Neural progenitor cell (in vitro differentiated cells): Measurements from ENCODE around the gene ARHGEF37. TPM values are rescaled to one million over a fixed set of nuclear protein-coding genes. Genes with fewer than 3 reads are reported as not detected.

Experiments
- DNase-seq: peaks from one replicate; pipeline ENCODE4 v3.0.0-alpha.2; 2016; ENCODE audit warnings: low spot score
- H2AFZ ChIP-seq: fragments of 200-600 bp; sonication (generic); replicated peaks from 2 replicates; pipeline ENCODE4 v1.6.1; 2016; ENCODE audit warnings: antibody characterized with exemption
- H3F3A ChIP-seq: fragments of 200-600 bp; sonication (generic); 2 replicates; pipeline ENCODE4 v1.6.1; 2016; ENCODE audit warnings: antibody characterized with exemption, low read depth
- H3K27ac ChIP-seq: fragments of 200-600 bp; sonication (generic); 2 replicates; pipeline ENCODE4 v1.5.1; 2016; ENCODE audit warnings: mild to moderate bottlenecking
- H3K27me3 ChIP-seq: fragments of 200-600 bp; sonication (generic); 2 replicates; pipeline ENCODE4 v1.6.1; 2016; ENCODE audit warnings: mild to moderate bottlenecking, moderate library complexity
- H3K36me3 ChIP-seq: fragments of 200-600 bp; sonication (generic); 2 replicates; pipeline ENCODE4 v1.5.1; 2016
- H3K4me1 ChIP-seq: fragments of 200-600 bp; sonication (generic); 2 replicates; pipeline ENCODE4 v1.6.1; 2016; ENCODE audit warnings: mixed run types
- H3K4me2 ChIP-seq: fragments of 200-600 bp; sonication (generic); 2 replicates; pipeline ENCODE4 v1.6.1; 2016
- H3K4me3 ChIP-seq: fragments of 200-600 bp; sonication (generic); 2 replicates; pipeline ENCODE4 v1.5.1; 2016
- H3K79me2 ChIP-seq: fragments of 200-600 bp; sonication (generic); 2 replicates; pipeline ENCODE4 v1.6.1; 2016; ENCODE audit warnings: low read depth
- H3K9ac ChIP-seq: fragments of 200-600 bp; sonication (generic); 2 replicates; pipeline ENCODE4 v1.6.1; 2016
- H3K9me3 ChIP-seq: fragments of 200-600 bp; sonication (generic); 2 replicates; pipeline ENCODE4 v1.5.1; 2016; ENCODE audit warnings: low read depth
- H4K20me1 ChIP-seq: fragments of 200-600 bp; sonication (generic); 2 replicates; pipeline ENCODE4 v1.6.1; 2016; ENCODE audit warnings: low read depth
- H3K27ac Mint-ChIP-seq: 3 replicates; pipeline ENCODE4 v1.8.0; 2021; ENCODE audit warnings: mixed read lengths
- H3K27me3 Mint-ChIP-seq: 2 replicates; pipeline ENCODE4 v1.8.0; 2022; ENCODE audit warnings: low read depth, mild to moderate bottlenecking, inconsistent platforms, moderate library complexity, mixed read lengths; ENCODE audit not compliant: insufficient read depth
- H3K36me3 Mint-ChIP-seq: 3 replicates; pipeline ENCODE4 v1.8.0; 2021; ENCODE audit warnings: mixed read lengths
- H3K4me1 Mint-ChIP-seq: 3 replicates; pipeline ENCODE4 v1.8.0; 2021; ENCODE audit warnings: mixed read lengths
- H3K4me3 Mint-ChIP-seq: 3 replicates; pipeline ENCODE4 v1.8.0; 2021; ENCODE audit warnings: mild to moderate bottlenecking, moderate library complexity, mixed read lengths
- H3K9me3 Mint-ChIP-seq: 3 replicates; pipeline ENCODE4 v1.8.0; 2020; ENCODE audit warnings: mixed read lengths
- CTCF ChIP-seq: fragments of 200-600 bp; sonication (generic); IDR thresholded peaks from 2 replicates; pipeline ENCODE4 v1.5.1; 2017; ENCODE audit warnings: antibody characterized with exemption, mild to moderate bottlenecking
- EZH2 ChIP-seq: fragments of 200-600 bp; sonication (generic); IDR thresholded peaks from 2 replicates; pipeline ENCODE4 v1.6.1; 2017; ENCODE audit warnings: antibody characterized with exemption, mild to moderate bottlenecking, moderate library complexity
- EZH2phosphoT487 ChIP-seq: fragments of 200-600 bp; sonication (generic); IDR thresholded peaks from 2 replicates; pipeline ENCODE4 v1.6.1; 2017; ENCODE audit warnings: antibody characterized with exemption
- total RNA-seq: library from RNA; depleted of rRNA; stranded (reverse); fragments of >200 nt; gene quantifications from 2 replicates; pipeline ENCODE4 v1.2.3, GENCODE V29; 2015; ENCODE audit warnings: low replicate concordance

The ARHGEF37 gene
- total RNA-seq, 1 donor from 2014 or later: 0.99 TPM

GRCh38 chr5:149572170-149572569, 9.1 kb upstream of the ARHGEF37 start:
- Histone ChIP-seq H3K27me3 (no peaks in the 10 kb centered on the region), H2AFZ (no peak overlapping the region), H3K27ac (no peak overlapping the region), H3K4me2 (no peak overlapping the region), H3K4me3 (no peak overlapping the region), H3K79me2 (no peaks in the 10 kb centered on the region), H3K4me1 (peaks cover 8% of the 10 kb centered on the region), H3K9ac (no peak overlapping the region), H4K20me1 (no peaks in the 10 kb centered on the region), H3K9me3 (no peaks in the 10 kb centered on the region), H3F3A (no peaks in the 10 kb centered on the region), H3K36me3 (no peaks in the 10 kb centered on the region)
- H3K27me3 Mint-ChIP-seq: no peaks in the 10 kb centered on the region
- no peaks in the 10 kb centered on the region for H3K36me3 Mint-ChIP-seq
- no peak for TF ChIP-seq CTCF
- H3K4me3 Mint-ChIP-seq: no peak overlapping the region
- DNase-seq: no peak
- no peaks in the 10 kb centered on the region for H3K9me3 Mint-ChIP-seq
- H3K27ac Mint-ChIP-seq: no peak overlapping the region
- H3K4me1 Mint-ChIP-seq: no peaks in the 10 kb centered on the region

GRCh38 chr5:149572576-149573231, 8.6 kb upstream of the ARHGEF37 start:
- Histone ChIP-seq H3K9me3 (no peaks in the 10 kb centered on the region), H3K4me2 (no peak overlapping the region), H3K27ac (no peak overlapping the region), H4K20me1 (no peaks in the 10 kb centered on the region), H3K4me1 (peaks cover 8% of the 10 kb centered on the region), H3K36me3 (no peaks in the 10 kb centered on the region), H3K4me3 (no peak overlapping the region), H2AFZ (no peak overlapping the region), H3K79me2 (no peaks in the 10 kb centered on the region), H3K27me3 (no peaks in the 10 kb centered on the region), H3F3A (no peaks in the 10 kb centered on the region), H3K9ac (no peak overlapping the region)
- H3K27ac Mint-ChIP-seq: no peak overlapping the region
- no peaks in the 10 kb centered on the region for H3K9me3 Mint-ChIP-seq
- H3K4me1 Mint-ChIP-seq: no peaks in the 10 kb centered on the region
- no peaks in the 10 kb centered on the region for H3K27me3 Mint-ChIP-seq
- H3K36me3 Mint-ChIP-seq: no peaks in the 10 kb centered on the region
- no peak overlapping the region for H3K4me3 Mint-ChIP-seq
- no peak for TF ChIP-seq EZH2
- TF ChIP-seq CTCF: no peak
- no peak for TF ChIP-seq EZH2phosphoT487
- DNase-seq: no peak

- no peak overlapping the region for H3K4me2 ChIP-seq
- no peak overlapping the region for H3K4me3 ChIP-seq
- H3K4me1 Mint-ChIP-seq: no peaks in the 10 kb centered on the region
- peaks cover 8% of the 10 kb centered on the region for H3K4me1 ChIP-seq
- H3K9ac ChIP-seq: no peak overlapping the region
- H3K27ac ChIP-seq: no peak overlapping the region
- no peaks in the 10 kb centered on the region for H3K36me3 ChIP-seq
- H3K79me2 ChIP-seq: no peaks in the 10 kb centered on the region
- H3K9me3 Mint-ChIP-seq: no peaks in the 10 kb centered on the region
- H4K20me1 ChIP-seq: no peaks in the 10 kb centered on the region
- no peaks in the 10 kb centered on the region for H3K9me3 ChIP-seq
- no peak for DNase-seq
- no peak overlapping the region for H3K4me3 Mint-ChIP-seq
- no peak for TF ChIP-seq EZH2
- TF ChIP-seq CTCF: no peak
- TF ChIP-seq EZH2phosphoT487: no peak
- H3K27me3 ChIP-seq: peaks cover 20% of the 10 kb centered on the region
- no peaks in the 10 kb centered on the region for H3F3A ChIP-seq
- no peaks in the 10 kb centered on the region for H3K36me3 Mint-ChIP-seq
- H3K27me3 Mint-ChIP-seq: peaks cover 2% of the 10 kb centered on the region
- H3K27ac Mint-ChIP-seq: no peak overlapping the region
- no peak overlapping the region for H2AFZ ChIP-seq
These were observed 6.2 kb upstream of the ARHGEF37 start for GRCh38 chr5:149575131-149575530.
